Measurements from ENCODE around the gene PRKRA. TPM values are rescaled to one million over a fixed set of nuclear protein-coding genes. Genes with fewer than 3 reads are reported as not detected.

Gene PRKRA
- total RNA-seq, result 10 to 100 TPM; 56.7 to 75.2 TPM

- H3K4me3 Mint-ChIP-seq, result peak within 1 kb of the TSS; percentile 95 to 97
- H3K36me3 Mint-ChIP-seq (ENCODE audit: insufficient read depth in 2 of 2), result peaks cover 5 to 17% of the 10 kb centered on the region in 2 donors
- H3K4me1 Mint-ChIP-seq (ENCODE audit: low read depth), result peaks cover 31% of the 10 kb centered on the region
- peak; percentile 90 for ATAC-seq (replicated peaks in 1 of 2)
- H3K9me3 Mint-ChIP-seq, result no peaks in the 10 kb centered on the region
- H3K27ac Mint-ChIP-seq, result peak within 1 kb of the TSS; percentile 98
- no peaks in the 10 kb centered on the region for H3K27me3 Mint-ChIP-seq (ENCODE audit: low read depth)
- peak; percentile 97 to 99 for DNase-seq
Observed at GRCh38 chr2:178450774-178451525, at the start of gene PRKRA, which contains the start of gene PJVK. Gene PRKRA, minus strand, starts transcription at chr2:178451175. Its CDS starts 145 bp downstream, at chr2:178451030. Gene PJVK, plus strand, starts transcription at chr2:178451378. Its CDS starts 2,032 bp downstream, at chr2:178453410.

GRCh38 chr2:178499640-178500039 lies 48.7 kb upstream of the PRKRA start:
- H3K27me3 Mint-ChIP-seq (ENCODE audit: low read depth), result no peaks in the 10 kb centered on the region
- no peak overlapping the region for H3K4me3 Mint-ChIP-seq
- H3K27ac Mint-ChIP-seq, result no peak overlapping the region
- H3K4me1 Mint-ChIP-seq (ENCODE audit: low read depth), result peaks cover 4% of the 10 kb centered on the region
- ATAC-seq (replicated peaks in 1 of 2) (peak; percentile 60 to 94), DNase-seq (no peak)
- peaks cover 18 to 30% of the 10 kb centered on the region in 2 donors for H3K36me3 Mint-ChIP-seq (ENCODE audit: insufficient read depth in 2 of 2)
- no peaks in the 10 kb centered on the region for H3K9me3 Mint-ChIP-seq

DNA sequence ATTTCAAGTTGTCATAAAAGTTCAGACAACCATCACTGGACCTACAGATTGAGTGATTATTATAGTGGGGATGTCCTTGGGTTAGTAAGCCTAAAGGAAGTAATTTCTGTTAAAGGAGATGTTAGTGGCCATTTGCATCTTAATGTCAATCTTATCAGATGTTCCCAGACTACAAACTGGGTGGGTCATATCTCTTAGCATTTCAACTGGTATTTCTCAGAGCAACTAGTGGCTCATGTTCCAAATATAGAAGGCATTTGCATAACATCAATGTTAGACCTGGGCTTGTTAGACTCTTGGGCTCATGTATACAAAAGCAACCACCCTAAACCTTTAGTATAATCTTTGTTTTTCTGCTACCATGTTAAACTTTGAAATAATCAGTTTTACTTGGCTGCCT lies 47.2 kb upstream of the PRKRA start:
- DNase-seq, result no peak
- H3K27me3 Mint-ChIP-seq (ENCODE audit: low read depth), result no peaks in the 10 kb centered on the region
- ATAC-seq (replicated peaks in 1 of 2), result no peak
- no peak overlapping the region for H3K27ac Mint-ChIP-seq
- H3K4me1 Mint-ChIP-seq (ENCODE audit: low read depth), result peaks cover 4% of the 10 kb centered on the region
- peaks cover 18 to 31% of the 10 kb centered on the region in 2 donors for H3K36me3 Mint-ChIP-seq (ENCODE audit: insufficient read depth in 2 of 2)
- no peaks in the 10 kb centered on the region for H3K9me3 Mint-ChIP-seq
- no peak overlapping the region for H3K4me3 Mint-ChIP-seq

GRCh38 chr2:178496049-178496448 lies 45.1 kb upstream of the PRKRA start:
- H3K4me1 Mint-ChIP-seq (ENCODE audit: low read depth), result peaks cover 4% of the 10 kb centered on the region
- H3K9me3 Mint-ChIP-seq, result no peaks in the 10 kb centered on the region
- H3K27ac Mint-ChIP-seq, result no peak overlapping the region
- no peak overlapping the region for H3K4me3 Mint-ChIP-seq
- no peaks in the 10 kb centered on the region for H3K27me3 Mint-ChIP-seq (ENCODE audit: low read depth)
- ATAC-seq (replicated peaks in 1 of 2) (no peak), DNase-seq (no peak)
- peaks cover 16 to 30% of the 10 kb centered on the region in 2 donors for H3K36me3 Mint-ChIP-seq (ENCODE audit: insufficient read depth in 2 of 2)

GRCh38 chr2:178491612-178492011 lies 40.6 kb upstream of the PRKRA start:
- Mint-ChIP-seq H3K4me1 (ENCODE audit: low read depth) (peaks cover 27% of the 10 kb centered on the region), H3K36me3 (ENCODE audit: insufficient read depth in 2 of 2) (peaks cover 21 to 31% of the 10 kb centered on the region in 2 donors), H3K9me3 (no peaks in the 10 kb centered on the region), H3K27me3 (ENCODE audit: low read depth) (no peaks in the 10 kb centered on the region), H3K4me3 (no peak overlapping the region), H3K27ac (no peak overlapping the region)
- DNase-seq (no peak), ATAC-seq (replicated peaks in 1 of 2) (no peak)

GRCh38 chr2:178485356-178485755 lies 34.4 kb upstream of the PRKRA start:
- H3K27ac Mint-ChIP-seq, result no peak overlapping the region
- H3K4me1 Mint-ChIP-seq (ENCODE audit: low read depth), result peaks cover 50% of the 10 kb centered on the region
- H3K36me3 Mint-ChIP-seq (ENCODE audit: insufficient read depth in 2 of 2), result peaks cover 9 to 19% of the 10 kb centered on the region in 2 donors

DNA sequence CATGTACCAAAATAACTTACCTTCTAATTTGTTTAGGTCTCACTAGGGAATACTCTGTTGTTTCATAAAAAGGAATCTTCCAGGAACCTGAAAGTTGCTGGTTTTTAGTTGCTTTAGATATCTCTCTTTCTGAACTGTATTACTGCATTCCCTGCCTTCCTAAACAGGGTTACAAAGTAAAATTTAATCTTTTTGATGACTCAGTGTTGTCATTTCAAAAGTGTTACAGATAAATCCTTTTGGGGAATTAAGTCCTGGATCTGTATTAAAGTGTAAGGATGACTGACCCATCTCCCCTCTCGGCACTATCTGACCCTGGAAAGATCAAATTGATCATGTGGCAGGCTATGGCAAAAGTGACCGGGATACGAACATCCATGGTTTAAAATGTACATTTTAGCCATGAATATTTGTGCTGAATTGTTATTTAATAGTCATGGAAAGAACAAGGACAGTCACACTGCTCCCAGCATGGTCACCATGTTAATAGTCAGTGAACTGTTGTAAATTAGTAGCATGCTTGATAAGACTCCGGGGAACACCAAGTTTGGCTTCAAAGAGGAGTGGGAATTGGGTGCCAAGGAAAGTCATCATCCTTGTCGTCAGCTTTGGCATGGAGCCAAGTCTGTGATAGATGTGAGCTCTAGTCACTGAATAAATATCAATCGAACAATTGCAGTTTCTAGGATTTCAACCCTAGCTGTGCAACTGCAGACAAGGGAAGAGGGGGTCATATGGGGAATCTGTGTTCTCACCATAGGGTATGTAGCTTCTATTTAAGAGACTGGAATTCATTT lies 33.5 kb upstream of the PRKRA start:
- no peak for ATAC-seq (replicated peaks in 1 of 2)
- Mint-ChIP-seq H3K9me3 (no peaks in the 10 kb centered on the region), H3K27ac (no peak overlapping the region), H3K4me1 (ENCODE audit: low read depth) (peaks cover 49% of the 10 kb centered on the region), H3K27me3 (ENCODE audit: low read depth) (no peaks in the 10 kb centered on the region), H3K4me3 (no peak overlapping the region), H3K36me3 (ENCODE audit: insufficient read depth in 2 of 2) (peaks cover 5 to 14% of the 10 kb centered on the region in 2 donors)
- DNase-seq, result no peak

More at GRCh38 chr2:178485356-178485755, 34.4 kb upstream of the PRKRA start:
- Mint-ChIP-seq H3K9me3 (no peaks in the 10 kb centered on the region), H3K4me3 (no peak overlapping the region), H3K27me3 (ENCODE audit: low read depth) (no peaks in the 10 kb centered on the region)
- DNase-seq (no peak), ATAC-seq (replicated peaks in 1 of 2) (no peak)

DNA sequence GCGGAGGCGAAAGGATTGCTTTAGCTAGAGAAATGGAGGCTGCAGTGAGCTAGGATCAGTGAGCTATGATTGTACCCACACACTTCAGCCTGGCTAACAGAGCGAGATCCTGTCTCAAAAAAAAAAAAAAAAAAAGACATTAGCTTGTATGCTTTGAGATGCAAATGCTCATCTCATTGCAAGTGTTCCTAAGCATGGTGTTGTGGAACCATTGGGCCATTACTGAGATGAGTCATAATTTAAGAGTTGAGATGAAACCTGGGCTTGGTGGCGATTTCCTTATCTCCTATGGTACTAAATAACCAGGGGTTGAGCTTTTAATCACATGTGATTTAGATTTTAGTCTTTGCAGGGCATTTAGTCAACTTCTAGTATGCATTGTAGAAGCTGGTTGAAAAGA lies 31.5 kb upstream of the PRKRA start:
- H3K9me3 Mint-ChIP-seq, result no peaks in the 10 kb centered on the region
- DNase-seq (no peak), ATAC-seq (replicated peaks in 1 of 2) (no peak)
- no peaks in the 10 kb centered on the region for H3K27me3 Mint-ChIP-seq (ENCODE audit: low read depth)
- H3K4me1 Mint-ChIP-seq (ENCODE audit: low read depth), result peaks cover 46% of the 10 kb centered on the region
- H3K27ac Mint-ChIP-seq, result peak overlapping the region; percentile 42
- H3K4me3 Mint-ChIP-seq, result peak overlapping the region; percentile 88 to 98
- peaks cover 3 to 12% of the 10 kb centered on the region in 2 donors for H3K36me3 Mint-ChIP-seq (ENCODE audit: insufficient read depth in 2 of 2)

GRCh38 chr2:178480227-178481181 lies 29.5 kb upstream of the PRKRA start, which contains the start of gene PLEKHA3:
Gene PLEKHA3, plus strand, starts transcription at chr2:178480457. Its CDS starts 413 bp downstream, at chr2:178480870.
- Mint-ChIP-seq H3K4me1 (ENCODE audit: low read depth) (peaks cover 60% of the 10 kb centered on the region), H3K27ac (peak within 1 kb of the TSS; percentile 98), H3K36me3 (ENCODE audit: insufficient read depth in 2 of 2) (peaks cover 0 to 3% of the 10 kb centered on the region in 2 donors), H3K4me3 (peak within 1 kb of the TSS; percentile 98 to 100), H3K27me3 (ENCODE audit: low read depth) (no peaks in the 10 kb centered on the region), H3K9me3 (no peaks in the 10 kb centered on the region)
- ATAC-seq (replicated peaks in 1 of 2) (peak; percentile 69 to 73), DNase-seq (peak; percentile 80)

DNA sequence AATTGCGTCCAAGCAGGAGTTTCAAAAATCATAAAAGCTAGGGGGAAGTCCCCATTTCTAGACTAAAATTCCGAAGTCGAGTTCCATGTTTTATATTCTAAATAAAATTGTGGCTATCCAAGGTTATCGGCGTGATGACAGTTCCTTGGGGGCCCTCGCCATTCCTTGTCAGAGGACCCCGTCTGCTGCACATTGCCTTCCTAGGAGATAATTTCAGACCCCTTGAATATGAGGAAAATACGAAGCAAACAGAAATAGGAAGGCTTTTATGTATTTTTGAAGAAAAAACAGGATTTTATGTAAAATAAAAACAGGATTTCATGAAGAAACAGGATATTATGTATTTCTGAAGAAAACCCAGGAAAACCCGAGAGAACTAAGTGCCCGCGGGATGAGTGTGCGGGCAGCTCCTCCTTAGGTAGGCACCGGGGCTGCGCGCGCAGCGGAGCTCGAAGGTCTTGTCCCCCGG lies 28.8 kb upstream of the PRKRA start:
- DNase-seq, result no peak
- H3K27me3 Mint-ChIP-seq (ENCODE audit: low read depth), result no peaks in the 10 kb centered on the region
- ATAC-seq (replicated peaks in 1 of 2), result no peak
- peaks cover 59% of the 10 kb centered on the region for H3K4me1 Mint-ChIP-seq (ENCODE audit: low read depth)
- H3K27ac Mint-ChIP-seq, result peak overlapping the region; percentile 98
- H3K4me3 Mint-ChIP-seq, result peak overlapping the region; percentile 98 to 100
- peaks cover 0 to 3% of the 10 kb centered on the region in 2 donors for H3K36me3 Mint-ChIP-seq (ENCODE audit: insufficient read depth in 2 of 2)
- H3K9me3 Mint-ChIP-seq, result no peaks in the 10 kb centered on the region

GRCh38 chr2:178479275-178479616 lies 28.3 kb upstream of the PRKRA start:
- DNase-seq (no peak), ATAC-seq (replicated peaks in 1 of 2) (no peak)
- Mint-ChIP-seq H3K4me1 (ENCODE audit: low read depth) (peaks cover 54% of the 10 kb centered on the region), H3K36me3 (ENCODE audit: insufficient read depth in 2 of 2) (peaks cover 0 to 3% of the 10 kb centered on the region in 2 donors), H3K27me3 (ENCODE audit: low read depth) (no peaks in the 10 kb centered on the region), H3K4me3 (peak overlapping the region; percentile 98 to 100), H3K27ac (peak overlapping the region; percentile 98), H3K9me3 (no peaks in the 10 kb centered on the region)

All from activated T-cell treated with anti-CD3 and anti-CD28 coated beads, Interleukin-2, amount 50 U/mL, for 72 hours (primary cell).